Stimulated activated CD4-positive, alpha-beta T cell treated with anti-CD3 and anti-CD28 coated beads, Interleukin-4, amount 100 ng/mL, for 24 hours (primary cell): ENCODE measurements around the gene DOK1.

Experiments used
- DNase-seq: peaks from one replicate; pipeline ENCODE4 v3.0.0-alpha.2; 2020

DOK1 gene

DNA sequence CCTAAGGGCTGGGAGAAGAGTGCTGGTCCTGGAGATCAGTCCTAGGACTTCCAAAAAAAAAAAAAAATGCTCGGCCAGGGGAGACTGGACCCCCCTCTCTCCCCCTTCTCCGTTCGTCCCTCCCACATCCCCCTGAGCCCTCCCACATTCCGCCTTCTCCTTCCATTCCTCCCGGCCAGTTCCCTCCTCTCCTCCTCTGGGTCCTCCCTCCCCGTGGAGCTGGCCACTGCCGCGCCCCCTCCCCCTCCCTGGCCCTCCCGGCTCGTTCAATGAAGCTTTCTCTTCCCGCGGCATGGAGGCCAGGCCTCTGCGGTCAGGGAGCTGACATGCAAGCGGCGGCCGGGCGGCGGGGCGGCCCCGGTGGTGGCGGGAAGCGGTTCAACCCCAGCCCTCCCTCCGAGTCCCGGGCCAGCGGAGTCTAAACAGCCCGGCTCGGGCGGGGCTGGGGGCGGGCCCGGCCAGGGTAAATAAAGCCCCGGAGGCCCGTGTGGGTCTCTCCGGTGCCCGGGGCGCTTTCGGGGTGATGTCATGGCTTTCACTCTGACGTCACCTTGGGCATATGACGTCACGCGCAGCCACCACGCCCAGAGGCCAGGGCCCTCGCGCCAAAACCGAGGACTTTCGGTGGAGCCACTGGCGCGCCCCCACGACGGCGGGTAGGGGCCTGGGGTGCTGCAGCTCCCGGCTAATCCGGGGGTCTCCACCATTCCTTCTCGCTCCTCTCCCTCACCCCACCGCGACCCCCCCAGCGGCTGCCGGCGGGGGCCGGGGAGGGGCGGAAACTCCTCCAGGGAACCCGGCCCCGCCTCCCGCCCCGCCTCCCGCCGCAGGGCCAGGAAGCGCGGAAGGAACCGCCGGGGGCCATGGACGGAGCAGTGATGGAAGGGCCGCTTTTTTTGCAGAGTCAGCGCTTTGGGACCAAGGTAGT, at the start of gene DOK1, which contains the start of gene LOXL3:
Gene DOK1 (plus strand): TSS at position 829 of the 928 bp plus-strand sequence. CDS start 35 bp downstream, at position 864.
Gene LOXL3 (minus strand): TSS at position 51 of the 928 bp plus-strand sequence. CDS start 1,308 bp downstream, outside the sequence.
- peak; percentile 85 for DNase-seq

GRCh38 chr2:74505448-74506246, 48.9 kb upstream of the DOK1 start:
- no peak for DNase-seq

GRCh38 chr2:74507145-74507925, 47.2 kb upstream of the DOK1 start, which contains the start of gene PCGF1:
TSS of gene PCGF1 (minus strand) at chr2:74507695. CDS start at chr2:74507668, 27 bp downstream.
- DNase-seq = peak; percentile 99

DNA sequence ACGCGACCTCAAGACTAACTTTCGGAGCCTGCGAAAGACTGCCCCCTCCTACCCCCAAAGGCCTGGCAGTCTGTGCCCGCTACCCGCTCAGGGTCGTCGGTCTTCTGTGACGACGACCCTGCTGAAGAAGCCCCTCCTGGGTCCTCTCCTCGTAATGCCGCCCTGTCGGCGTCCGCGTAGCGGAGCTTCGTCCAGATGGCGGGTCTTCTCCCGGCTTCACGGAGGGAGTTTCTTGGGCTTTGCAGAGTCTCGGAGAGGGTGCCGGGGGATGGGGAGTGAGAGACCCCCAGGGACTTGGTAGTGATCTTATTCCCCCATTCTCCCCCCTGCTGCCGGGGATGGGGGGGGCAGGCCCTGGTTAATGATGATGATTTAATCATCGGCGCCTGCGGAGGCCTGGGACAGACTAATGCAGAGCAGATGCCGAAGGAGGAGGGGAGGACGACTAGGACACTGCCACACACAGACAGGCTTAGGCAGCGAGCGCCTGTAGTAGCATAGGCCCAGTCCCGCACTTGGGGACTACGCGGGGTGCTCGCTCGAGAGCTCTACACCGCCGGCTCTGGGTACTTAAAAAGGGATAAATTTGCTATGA, 46.5 kb upstream of the DOK1 start:
- DNase-seq = no peak

DNA sequence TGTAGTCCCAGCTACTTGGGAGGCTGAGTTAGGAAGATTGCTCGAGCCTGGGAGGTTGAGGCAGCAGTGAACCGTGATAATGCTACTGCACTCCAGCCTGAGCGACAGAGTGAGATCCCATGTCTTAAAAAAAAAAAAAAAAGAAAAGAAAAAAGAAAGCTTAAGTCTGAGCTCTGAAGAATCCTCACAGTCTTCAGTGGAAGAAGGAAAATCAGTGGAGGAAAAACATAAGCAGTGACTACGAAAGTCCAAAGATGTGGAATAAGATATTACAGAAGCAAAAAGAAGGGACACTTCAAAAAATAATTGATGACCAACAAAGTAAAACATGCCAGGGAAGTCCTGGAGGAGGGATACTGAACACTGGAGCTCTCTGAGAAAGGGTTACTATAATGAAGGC, 44.2 kb upstream of the DOK1 start:
- no peak for DNase-seq

GRCh38 chr2:74511104-74511989, 43.2 kb upstream of the DOK1 start:
- DNase-seq = no peak

- no peak for DNase-seq
These were observed 41.5 kb upstream of the DOK1 start for GRCh38 chr2:74512744-74513604.

DNA sequence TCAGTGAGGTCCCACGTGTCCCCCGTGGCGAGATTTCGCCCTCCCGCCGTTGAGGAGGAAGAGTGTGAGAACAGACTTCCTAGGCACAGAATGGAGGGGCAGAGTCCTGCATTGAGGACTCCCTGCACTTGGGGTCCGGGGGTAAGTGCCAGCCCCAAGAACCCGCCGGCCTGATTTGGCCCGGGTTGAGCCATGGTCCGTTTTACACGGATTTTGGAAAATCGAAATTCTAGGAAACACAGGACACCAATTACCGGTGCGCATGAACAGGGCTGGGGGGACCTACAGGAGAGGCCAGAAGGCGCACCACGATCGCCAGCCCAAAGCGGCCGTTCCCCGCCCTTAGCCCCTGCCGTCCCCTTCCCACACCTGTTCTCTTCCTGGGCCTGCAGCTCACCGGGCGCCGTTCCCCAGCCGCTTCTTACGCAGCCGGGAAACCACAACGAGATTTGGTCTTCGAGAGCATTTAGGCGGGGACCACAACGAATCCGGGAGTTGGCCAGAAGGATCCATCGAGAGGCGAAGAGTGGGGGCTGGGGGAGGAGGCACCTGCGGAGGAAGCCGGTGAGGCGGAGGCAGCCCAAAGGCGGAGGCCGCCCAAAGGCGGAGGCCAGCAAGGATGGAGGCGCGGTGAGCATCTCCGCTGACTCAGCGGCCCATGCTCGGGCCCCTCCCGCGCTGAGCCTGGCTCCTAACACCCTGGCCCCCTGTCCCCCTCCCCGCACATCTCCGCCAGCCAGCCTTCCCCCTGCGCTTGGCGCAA, 40.7 kb upstream of the DOK1 start:
- peak; percentile 23 for DNase-seq

- no peak for DNase-seq
These were observed 39.9 kb upstream of the DOK1 start, which contains the start of gene TLX2 for GRCh38 chr2:74514368-74515270. TSS of gene TLX2 (plus strand) at chr2:74514450. CDS start at chr2:74514807, 357 bp downstream.

DNA sequence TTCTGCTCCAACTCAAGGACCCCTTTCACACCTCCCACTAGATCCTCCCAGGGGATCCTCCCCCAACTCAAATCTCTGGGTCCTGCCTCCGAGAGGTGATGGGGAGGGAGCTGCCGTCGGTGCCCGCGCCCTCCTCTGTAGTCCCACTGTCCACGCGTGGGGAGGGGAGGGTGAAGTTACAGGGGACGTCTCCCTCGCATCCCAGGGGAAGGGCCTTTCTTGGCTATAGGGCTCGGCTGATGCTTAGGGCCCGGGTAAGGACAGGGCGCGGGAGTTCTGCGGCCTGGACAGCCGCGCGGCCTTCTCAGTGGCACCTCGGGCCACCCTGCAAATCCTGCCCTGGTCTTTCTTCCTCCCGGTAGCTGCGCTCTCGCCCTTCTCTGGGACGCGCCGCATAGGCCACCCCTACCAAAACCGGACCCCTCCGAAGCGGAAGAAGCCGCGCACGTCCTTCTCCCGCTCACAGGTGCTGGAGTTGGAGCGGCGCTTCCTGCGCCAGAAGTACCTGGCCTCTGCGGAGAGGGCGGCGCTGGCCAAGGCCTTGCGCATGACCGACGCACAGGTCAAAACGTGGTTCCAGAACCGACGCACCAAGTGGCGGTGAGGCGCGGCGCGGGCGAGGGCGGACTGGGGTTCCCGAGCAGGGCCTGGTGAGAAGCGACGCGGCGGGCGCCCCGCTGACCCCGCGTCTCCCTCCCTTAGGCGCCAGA, 39.1 kb upstream of the DOK1 start:
- no peak for DNase-seq

- peak; percentile 81 for DNase-seq
These were observed 38.4 kb upstream of the DOK1 start for GRCh38 chr2:74515981-74516633.

GRCh38 chr2:74516650-74517049, 37.9 kb upstream of the DOK1 start:
- no peak for DNase-seq

DNA sequence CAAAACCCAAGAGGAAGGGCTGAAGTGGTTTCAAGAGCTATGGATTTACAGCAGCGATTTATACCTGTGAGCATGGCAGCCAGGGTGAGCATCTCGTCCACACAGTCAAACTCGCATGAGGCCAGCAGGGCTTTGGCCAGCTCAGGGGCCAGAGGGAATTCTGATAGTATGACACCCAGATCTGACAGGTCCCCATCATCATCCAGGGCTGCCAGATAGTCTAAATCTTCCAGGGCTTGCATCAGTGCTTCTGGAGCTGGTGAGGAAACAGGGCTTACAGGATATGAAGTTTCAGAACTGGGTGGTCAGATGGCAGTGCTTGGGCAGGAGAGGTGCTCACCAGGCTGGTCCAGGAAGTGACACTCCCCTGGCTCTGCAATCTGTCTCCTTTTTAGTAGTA, 32.0 kb upstream of the DOK1 start:
- DNase-seq = no peak

GRCh38 chr2:74524005-74524404, 30.5 kb upstream of the DOK1 start:
- no peak for DNase-seq

DNA sequence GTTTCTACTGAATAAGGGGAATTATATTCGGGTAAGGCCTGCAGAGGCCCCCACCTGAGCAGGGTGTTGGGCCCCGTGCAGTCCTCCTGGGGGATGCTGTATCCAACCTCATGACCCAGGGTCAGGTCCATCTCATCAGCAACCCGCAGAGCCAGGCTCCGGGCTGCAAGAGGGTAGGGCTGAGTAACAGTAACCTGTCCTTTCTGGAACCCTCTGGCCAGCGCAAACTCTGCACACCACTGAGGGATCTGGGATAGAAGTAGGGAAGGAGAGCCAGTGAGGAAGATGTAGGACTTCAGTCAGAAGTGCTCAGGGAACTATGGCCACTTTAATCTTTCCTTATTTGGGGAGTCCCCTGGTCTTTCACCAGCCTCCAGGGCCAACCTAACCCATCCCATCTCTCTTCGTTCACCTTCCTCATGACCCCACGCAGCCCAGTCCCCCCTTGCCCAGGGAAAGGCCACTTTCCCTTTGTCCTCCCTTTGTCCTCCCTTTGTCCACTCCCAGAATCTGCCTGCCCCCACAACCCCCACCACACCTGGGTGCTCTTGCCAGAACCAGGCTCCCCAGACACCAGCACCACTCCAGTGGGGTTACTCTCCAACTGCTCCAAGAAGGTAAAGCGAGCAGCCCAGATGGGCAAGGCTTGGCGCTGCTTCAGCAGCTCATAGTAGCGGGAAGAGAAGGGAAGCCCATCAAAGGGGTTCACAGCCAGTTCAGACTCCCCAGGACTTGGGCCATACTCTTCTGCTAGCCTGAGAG, 29.4 kb upstream of the DOK1 start:
- no peak for DNase-seq
